NCI-H345 treated with DMSO at 0.1 percent for 48 hours (cell line): ENCODE data around the gene OR6B1.
A peak's percentile ranks its signal among the peaks of the same experiment; 100 is the strongest.
"Not testable (repeated sequence)": the region's sequence is repeated elsewhere in the genome, so short reads cannot be mapped to it uniquely, and the experiment has no call there.

Source experiments
- DNase-seq: peaks from one replicate; lab custom pipeline; 2025; ENCODE audit not compliant: unreplicated experiment; lab: John Stamatoyannopoulos, UW

Gene OR6B1

DNA sequence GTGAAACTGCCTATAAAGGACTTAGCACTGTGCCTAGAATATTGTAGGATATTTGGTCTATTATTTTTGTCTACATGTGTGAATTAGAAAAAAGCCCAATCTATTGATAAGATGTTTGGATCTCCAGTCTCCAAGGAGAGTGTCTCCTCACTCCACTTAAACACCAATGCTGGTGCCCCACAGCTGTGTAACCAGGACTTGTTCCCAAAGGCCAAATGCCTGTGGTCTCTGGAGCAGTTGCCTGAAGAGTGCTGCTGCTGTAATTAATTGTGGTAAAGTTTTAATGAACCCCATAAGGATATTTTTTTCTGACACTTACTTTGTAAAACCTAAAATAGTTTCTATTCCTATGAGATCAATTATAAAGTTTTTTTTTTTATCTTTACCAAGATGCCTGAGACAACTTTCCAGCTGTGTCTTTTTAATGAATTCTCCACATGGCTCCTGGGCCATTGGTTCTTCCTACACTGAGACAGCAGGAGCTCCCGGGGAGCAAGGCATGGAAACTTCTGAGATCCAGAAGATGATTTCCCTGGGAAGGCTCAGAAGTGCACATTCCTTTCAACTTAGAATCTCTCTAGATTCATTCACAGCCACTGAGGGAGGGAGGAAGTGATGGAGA, 37.4 kb downstream of the OR6B1 start:
- DNase-seq: no peak

DNA sequence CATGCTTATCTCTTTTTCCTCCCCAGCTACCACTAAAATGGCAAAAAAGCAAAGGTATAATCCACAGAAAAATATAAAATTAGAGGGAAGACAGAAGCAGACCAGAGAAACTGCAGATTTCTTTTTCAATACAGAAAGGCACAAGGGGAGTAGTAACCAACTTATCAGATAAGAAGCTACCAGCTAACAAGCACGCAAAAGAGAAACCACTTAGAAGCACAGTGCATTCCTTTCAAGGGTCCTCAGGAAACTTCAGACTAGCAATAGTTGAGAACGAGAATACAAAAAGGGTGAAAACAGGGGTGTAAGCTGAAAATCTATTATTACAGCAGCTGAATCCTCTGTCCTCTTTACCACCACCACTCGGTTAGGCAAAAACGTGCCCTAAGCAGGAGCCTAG, 38.8 kb downstream of the OR6B1 start:
- DNase-seq: no peak

DNA sequence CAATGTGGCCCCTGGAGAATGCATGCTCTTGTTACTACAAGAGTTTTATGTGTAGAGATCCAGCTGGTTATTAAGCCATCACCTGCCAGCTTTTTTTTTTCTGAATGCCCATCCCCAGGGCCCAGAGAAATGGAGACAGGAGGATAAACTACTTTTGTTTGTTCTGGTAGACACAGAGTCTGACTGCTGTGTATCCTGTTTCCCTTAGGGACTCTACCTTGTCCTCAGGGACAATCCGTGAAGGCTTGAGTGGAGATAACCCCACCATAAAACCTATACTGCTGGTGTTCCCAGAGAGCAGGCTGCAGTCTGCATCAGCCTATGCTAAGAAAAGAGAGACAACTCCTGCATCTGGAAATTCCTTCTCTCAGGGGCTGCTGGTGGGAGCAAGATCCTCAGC, 48.5 kb downstream of the OR6B1 start, which contains the start of gene OR2A5:
Gene OR2A5 (plus strand): TSS at position 301 of the 400 bp plus-strand sequence. CDS start 1,454 bp downstream, outside the sequence.
- peak; percentile 83 for DNase-seq

DNA sequence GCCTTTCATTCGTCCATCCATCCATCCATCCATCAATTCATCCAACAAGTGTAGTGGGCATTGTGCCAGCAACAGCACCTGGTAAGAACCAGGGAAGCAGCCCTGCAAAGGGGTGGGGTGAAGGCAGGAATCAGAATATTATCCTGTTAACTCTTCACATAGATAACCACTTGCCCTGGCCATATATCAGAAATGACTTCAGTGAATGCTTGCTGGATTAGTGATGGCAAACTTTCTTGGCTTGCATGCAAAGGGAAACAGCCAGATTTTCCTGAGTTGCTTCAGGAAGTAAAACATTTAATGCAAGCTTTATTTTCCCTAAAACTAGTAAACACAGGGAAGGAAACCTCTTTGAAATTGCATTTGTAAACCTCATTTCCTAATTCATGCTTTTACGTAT, 49.4 kb downstream of the OR6B1 start:
- peak; percentile 75 for DNase-seq

DNA sequence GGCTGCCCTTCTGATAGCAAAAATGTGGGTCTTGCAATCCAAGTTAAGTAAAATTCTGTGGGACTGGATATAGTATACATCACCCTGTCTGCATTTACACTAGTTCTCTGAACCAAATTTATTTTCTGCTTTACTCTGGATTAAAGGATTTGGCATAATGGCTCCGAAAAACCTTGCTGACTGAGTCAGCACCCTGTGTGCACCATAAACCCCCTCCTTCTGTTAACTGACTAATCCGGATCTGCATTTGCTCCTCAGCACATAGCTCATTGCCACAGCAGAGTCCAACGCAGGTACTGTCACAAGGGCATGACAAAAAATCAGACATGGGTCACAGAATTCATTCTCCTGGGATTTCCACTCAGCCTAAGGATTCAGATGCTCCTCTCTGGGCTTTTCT, 50.0 kb downstream of the OR6B1 start:
- no peak for DNase-seq

DNA sequence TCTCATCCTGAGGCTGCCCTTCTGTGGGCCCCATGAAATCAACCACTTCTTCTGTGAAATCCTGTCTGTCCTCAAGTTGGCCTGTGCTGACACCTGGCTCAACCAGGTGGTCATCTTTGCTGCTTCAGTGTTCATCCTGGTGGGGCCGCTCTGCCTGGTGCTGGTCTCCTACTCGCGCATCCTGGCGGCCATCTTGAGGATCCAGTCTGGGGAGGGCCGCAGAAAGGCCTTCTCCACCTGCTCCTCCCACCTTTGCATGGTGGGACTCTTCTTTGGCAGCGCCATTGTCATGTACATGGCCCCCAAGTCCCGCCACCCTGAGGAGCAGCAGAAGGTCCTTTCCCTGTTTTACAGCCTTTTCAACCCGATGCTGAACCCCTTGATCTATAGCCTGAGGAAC, 50.8 kb downstream of the OR6B1 start:
- DNase-seq: not testable (repeated sequence)

DNA sequence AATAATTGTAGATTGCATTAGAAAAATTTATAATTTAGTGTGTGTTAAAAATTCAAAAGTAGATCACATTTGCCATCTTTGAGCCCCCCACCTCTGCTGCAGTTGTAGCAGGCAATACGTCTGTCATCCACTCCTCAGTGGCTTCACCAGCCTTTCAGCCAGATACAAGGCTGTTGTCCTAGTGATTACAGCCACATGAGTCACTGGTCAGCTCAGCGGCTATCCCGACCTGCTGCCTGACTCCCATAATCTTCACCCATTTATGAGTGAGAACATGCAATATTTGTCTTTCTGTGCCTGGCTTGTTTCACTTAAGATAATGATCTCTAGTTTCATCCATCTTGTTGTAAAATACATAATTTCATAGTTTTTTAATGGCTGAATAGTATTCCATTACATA, 57.8 kb downstream of the OR6B1 start:
- no peak for DNase-seq
